Right kidney (tissue), 1 donor: Measurements from ENCODE around the gene UNC13B.
"Not testable (repeated sequence)": the region's sequence is repeated elsewhere in the genome, so short reads cannot be mapped to it uniquely, and the experiment has no call there.

Source experiments
- DNase-seq: peaks from one replicate; pipeline ENCODE4 v3.0.0-alpha.2; 2016

UNC13B gene

GRCh38 chr9:35162605-35163315 is 951 bp downstream of the UNC13B start:
- DNase-seq = no peak

- DNase-seq = no peak
These were observed 1.6 kb downstream of the UNC13B start for GRCh38 chr9:35163413-35163812.

DNA sequence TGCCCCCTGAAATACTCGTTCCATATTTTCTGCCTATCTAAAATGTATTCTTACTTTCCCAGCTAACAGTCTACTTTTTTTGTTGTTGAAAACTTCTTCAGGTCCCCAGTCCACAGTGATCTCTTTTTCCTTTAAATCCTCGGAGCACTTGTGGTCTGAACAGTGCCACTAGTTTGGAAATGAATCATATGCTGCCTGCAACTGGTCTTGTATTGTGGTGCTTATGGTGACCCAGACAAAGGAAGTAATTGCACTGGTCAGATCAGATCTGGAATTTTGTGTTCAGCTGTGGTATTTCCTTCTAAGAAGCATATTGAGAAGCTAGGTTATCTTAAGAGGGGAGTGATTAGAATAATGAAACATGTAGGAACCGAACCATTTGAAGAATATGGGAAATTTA is 2.9 kb downstream of the UNC13B start:
- no peak for DNase-seq

DNA sequence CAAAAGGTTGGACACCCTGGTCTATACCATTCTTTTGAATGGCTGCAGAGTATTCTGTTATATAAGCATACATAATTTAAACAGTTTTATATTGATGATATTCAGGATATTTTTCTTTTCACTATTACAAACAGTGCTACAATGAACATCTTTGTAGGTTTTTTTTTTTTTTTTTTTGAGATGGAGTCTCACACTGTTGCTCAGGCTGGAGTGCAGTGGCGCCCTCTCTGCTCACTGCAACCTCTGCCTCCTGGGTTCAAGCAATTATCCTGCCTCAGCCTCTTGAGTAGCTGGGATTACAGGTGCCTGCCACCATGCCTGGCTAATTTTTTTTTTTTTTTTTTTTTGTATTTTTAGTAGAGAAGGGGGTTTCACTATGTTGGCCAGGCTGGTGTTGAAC is 5.6 kb downstream of the UNC13B start:
- DNase-seq = not testable (repeated sequence)

- DNase-seq = no peak
These were observed 7.2 kb downstream of the UNC13B start for GRCh38 chr9:35168963-35169362.

DNA sequence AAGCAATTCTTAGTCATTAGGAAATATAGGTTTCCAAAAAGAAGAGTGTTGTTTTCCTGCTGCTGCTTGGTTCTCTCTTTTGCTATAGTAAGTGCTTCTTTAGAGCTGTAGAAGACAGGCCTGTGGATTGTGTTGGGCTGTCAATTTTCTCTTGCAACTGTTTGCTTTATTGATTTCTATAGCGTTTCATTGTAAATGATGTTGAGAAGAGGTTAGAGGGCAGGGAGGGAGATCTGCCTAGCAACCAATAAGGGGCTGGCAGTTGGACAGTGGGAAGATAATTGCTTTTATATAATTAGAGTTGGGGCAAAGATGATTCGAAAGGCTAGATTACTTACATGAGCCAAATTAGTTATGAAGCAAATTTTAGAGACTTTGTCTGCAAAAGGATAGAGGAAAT is 11.1 kb downstream of the UNC13B start:
- DNase-seq = no peak

- DNase-seq = no peak
These were observed 15.7 kb downstream of the UNC13B start for GRCh38 chr9:35177520-35177919.

DNA sequence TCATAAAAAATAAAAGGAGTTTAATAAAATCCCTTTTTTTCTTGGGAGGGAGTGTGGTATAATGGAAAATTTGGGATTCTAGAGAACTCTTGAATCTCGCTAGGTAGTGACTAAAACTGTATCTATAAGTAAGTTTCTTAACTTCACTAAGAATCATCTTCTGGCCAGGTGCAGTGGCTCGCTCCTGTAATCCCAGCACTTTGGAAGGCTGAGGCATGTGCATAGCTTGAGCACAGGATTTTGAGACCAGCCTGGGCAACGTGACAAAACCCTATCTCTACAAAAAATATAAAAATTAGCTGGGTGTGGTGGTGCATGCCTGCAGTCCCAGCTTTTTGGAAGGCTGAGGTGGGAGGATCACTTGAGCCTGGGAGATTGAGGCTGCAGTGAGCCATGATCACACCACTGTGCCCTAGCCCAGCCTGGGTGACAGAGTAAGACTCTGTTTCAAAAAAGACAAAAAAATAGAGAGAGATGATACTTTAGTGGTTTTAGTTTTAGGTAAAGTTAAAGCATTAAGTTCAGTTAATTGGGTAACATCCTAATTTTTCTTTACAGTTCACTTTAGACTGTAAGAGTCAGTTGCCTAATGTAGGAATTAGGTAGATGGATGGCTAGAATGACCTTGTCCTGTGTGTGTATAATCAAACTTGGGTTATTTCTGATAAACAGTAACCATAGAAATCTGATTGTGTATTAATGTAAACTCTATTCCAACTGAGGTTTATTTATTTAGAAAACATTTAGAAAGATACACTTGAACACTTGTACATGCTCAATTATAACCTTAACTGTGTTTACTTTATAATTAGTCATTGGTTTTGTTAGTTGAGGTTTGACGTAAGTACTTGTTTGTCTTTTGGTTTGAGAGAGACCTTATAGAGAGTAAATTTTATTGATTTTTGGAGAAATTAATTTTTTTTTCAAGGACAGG is 17.8 kb downstream of the UNC13B start:
- no peak for DNase-seq

DNA sequence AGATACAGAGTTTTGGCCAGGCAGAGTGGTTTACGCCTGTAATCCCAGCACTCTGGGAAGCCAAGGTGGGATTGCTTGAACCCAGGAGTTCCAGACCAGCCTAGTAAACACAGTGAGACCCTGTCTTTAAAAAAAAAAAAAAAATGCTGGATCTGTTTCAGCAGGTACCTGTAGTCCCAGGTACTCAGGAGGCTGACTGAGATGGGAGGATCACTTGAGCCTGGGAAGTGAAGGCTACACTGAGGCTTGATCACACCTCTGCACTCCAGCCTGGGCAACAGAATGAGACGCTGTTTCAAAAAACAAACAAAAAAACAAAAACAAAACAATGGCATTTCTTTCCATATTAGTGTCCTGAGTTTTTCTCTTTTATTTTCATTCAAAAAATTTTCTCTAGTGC is 19.0 kb downstream of the UNC13B start:
- DNase-seq = no peak

- not testable (repeated sequence) for DNase-seq
These were observed 20.6 kb downstream of the UNC13B start for GRCh38 chr9:35182401-35182800.

DNA sequence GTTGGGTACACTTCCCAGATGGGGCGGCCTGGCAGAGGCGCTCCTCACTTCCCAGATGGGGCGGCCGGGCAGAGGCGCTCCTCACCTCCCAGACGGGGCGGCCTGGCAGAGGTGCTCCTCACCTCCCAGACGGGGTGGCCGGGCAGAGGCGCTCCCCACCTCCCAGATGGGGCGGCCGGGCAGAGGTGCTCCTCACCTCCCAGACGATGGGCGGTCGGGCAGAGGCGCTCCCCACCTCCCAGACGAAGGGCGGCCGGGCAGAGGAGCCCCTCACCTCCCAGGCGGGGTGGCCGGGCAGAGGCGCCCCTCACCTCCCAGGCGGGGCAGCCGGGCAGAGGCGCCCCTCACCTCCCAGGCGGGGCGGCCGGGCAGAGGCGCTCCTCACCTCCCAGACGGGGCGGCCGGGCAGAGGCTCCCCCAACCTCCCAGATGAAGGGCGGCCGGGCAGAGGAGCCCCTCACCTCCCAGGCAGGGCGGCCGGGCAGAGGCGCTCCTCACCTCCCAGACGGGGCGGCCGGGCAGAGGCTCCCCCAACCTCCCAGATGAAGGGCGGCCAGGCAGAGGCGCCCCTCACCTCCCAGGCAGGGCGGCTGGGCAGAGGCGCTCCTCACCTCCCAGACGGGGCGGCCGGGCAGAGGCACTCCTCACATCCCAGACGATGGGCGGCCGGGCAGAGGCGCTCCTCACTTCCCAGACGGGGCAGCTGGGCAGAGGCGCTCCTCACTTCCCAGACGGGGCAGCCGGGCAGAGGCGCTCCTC is 21.4 kb downstream of the UNC13B start:
- not testable (repeated sequence) for DNase-seq

GRCh38 chr9:35183755-35184480 is 22.1 kb downstream of the UNC13B start:
- DNase-seq = not testable (repeated sequence)

GRCh38 chr9:35186524-35186923 is 24.7 kb downstream of the UNC13B start:
- DNase-seq = no peak

- DNase-seq = no peak
These were observed 28.4 kb downstream of the UNC13B start for GRCh38 chr9:35190203-35190602.

DNA sequence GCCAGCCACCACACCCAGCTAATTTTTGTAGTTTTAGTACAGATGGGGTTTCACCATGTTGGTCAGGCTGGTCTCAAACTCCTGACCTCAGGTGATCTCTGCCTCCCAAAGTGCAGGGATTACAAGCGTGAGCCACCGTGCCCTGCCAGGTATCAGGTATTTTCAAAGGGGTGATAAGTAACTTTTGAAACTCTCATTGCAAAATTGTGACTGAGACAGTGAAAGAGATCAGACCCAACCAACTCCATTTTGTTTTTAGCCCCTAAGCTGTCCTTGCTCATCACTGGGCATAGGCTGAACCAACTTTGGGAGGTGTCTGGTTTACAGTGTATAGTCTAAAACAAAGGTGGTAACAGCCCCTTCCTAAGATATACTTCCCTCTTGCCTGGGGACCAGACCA is 29.3 kb downstream of the UNC13B start:
- DNase-seq = no peak

GRCh38 chr9:35193762-35194161 is 32.0 kb downstream of the UNC13B start:
- DNase-seq = no peak

DNA sequence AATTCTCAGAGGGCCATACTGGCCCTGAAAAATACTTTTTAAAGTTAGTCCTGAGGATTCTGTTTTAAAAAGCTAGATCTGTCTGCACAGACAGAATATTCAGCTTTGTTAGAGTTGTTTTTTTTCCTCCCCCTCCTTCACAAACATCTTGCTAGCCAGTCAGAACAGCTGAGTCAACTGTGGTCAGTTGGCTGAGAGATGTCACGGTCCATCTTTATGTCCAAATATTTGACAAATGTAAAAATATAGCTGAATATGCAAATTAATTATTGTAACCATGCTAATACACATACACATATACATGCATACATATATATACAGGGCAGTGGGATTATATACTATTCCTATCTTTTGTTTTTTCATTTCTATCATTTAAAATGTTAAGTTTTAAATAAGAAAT is 33.9 kb downstream of the UNC13B start:
- no peak for DNase-seq

DNA sequence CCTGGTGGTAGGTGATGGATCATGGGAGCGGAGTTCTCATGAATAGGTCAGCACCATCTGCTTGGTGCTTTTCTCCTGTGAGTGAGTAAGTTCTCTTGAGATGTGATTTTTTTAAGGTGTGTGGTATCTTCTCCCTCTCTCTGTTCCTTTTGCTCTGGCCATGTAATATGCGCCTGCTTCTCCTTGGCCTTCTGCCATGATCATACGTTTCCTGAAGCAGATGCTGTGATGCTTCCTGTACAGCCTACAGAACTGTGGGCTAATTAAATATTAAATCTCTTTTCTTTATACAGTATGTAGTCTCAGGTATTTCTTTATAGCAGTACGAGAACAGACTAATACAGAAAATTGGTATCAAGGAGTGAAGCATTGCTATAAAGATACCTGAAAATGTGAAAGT is 36.4 kb downstream of the UNC13B start:
- no peak for DNase-seq

- no peak for DNase-seq
These were observed 41.7 kb downstream of the UNC13B start for GRCh38 chr9:35203528-35203927.

- DNase-seq = no peak
These were observed 43.5 kb downstream of the UNC13B start for GRCh38 chr9:35205340-35205739.

DNA sequence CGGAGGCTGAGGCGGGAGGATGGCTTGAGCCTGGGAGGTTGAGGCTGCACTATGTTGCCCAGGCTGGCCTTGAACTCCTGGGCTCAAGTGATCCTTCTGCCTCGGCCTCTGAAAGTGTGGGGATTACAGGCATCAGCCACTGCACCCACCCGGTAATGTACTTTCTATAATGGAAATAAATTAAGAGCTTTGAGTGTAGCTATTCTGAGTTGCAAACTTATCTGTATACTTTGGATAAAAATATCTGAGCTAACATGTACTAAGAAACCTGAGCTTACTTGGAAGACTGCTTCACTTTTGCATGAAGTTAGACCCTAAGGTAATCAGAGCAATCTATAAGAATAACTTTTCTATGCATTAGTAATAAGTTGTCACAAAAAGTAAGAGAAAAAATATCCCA is 50.0 kb downstream of the UNC13B start:
- no peak for DNase-seq

- no peak for DNase-seq
These were observed 59.0 kb downstream of the UNC13B start for GRCh38 chr9:35220659-35221338.
